ENCODE results near the gene PITPNB. TPM values are rescaled to one million over a fixed set of nuclear protein-coding genes. Genes with fewer than 3 reads are reported as not detected.

The PITPNB gene
- total RNA-seq, 1 donor = 30.8 TPM

DNA sequence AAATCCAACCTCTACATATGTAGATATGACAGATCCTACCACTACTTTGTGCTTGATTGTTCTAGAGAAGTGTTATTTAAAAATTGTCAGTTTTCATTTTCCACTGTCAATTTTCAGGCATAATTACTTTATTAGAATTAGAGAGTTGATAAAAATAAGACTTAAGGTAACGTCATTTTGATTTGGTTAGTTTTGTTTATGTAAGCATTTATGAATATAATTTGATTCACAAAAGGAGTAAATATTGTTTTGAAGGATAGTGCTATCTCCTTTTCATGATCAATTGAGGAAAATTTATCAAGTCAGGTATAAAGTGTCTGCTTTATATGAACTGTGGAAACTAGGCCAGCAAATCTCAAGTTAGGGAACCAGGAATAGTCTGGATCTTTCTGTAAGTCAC lies 42.6 kb upstream of the PITPNB start:
- no peaks in the 10 kb centered on the region for H3K36me3 ChIP-seq (ENCODE audit: insufficient read depth, low read length)
- H3K4me3 ChIP-seq (ENCODE audit: insufficient read depth, low read length) = no peak overlapping the region
- DNase-seq (ENCODE audit: insufficient read length, low spot score, missing footprints) = no peak

DNA sequence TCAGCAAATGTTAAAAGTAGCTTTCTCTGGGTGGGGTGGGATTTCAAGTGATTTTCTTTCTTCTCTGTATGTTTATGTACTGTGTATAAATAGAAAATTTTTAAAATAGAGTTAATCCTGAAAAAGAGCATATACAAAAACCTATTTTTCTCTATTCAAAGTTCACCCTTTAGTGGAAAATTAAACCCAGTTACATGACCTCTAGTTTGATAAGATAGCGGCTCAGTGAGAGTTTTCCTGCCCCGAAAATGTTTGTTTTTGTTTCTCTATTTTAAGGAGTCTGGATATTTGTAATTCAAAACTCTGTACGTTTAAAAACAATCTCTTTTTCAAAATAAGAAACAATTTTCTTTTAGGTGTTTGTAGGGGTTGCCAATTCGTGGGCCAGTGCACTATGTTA lies 42.1 kb upstream of the PITPNB start:
- H4K20me1 ChIP-seq (ENCODE audit: insufficient read depth, low read length) = no peaks in the 10 kb centered on the region
- H3K4me3 ChIP-seq (ENCODE audit: insufficient read depth, low read length) = no peak overlapping the region
- H3K36me3 ChIP-seq (ENCODE audit: insufficient read depth, low read length) = no peaks in the 10 kb centered on the region
- H3K4me2 ChIP-seq (ENCODE audit: insufficient read depth, low read length) = no peak overlapping the region
- no peak overlapping the region for H3K27ac ChIP-seq (ENCODE audit: low read depth, low read length)
- H3K79me2 ChIP-seq (ENCODE audit: insufficient read depth, low read length) = no peaks in the 10 kb centered on the region
- no peaks in the 10 kb centered on the region for H3K4me1 ChIP-seq (ENCODE audit: insufficient read depth, low read length)
- TF ChIP-seq, protein P1, sequence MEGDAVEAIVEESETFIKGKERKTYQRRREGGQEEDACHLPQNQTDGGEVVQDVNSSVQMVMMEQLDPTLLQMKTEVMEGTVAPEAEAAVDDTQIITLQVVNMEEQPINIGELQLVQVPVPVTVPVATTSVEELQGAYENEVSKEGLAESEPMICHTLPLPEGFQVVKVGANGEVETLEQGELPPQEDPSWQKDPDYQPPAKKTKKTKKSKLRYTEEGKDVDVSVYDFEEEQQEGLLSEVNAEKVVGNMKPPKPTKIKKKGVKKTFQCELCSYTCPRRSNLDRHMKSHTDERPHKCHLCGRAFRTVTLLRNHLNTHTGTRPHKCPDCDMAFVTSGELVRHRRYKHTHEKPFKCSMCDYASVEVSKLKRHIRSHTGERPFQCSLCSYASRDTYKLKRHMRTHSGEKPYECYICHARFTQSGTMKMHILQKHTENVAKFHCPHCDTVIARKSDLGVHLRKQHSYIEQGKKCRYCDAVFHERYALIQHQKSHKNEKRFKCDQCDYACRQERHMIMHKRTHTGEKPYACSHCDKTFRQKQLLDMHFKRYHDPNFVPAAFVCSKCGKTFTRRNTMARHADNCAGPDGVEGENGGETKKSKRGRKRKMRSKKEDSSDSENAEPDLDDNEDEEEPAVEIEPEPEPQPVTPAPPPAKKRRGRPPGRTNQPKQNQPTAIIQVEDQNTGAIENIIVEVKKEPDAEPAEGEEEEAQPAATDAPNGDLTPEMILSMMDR (IDR thresholded peaks at IDR 0.05; ENCODE audit: extremely low read depth, low read depth, low read length) = no peak
- H3K9me3 ChIP-seq (ENCODE audit: low read depth, low read length) = no peaks in the 10 kb centered on the region
- no peak for DNase-seq (ENCODE audit: insufficient read length, low spot score, missing footprints)
- H3K27me3 ChIP-seq (ENCODE audit: insufficient read depth, low read length) = no peaks in the 10 kb centered on the region
- H2AFZ ChIP-seq (ENCODE audit: low read length) = no peak overlapping the region

More for the DNA sequence above, 42.6 kb upstream of the PITPNB start:
- TF ChIP-seq, protein P1 (IDR thresholded peaks at IDR 0.05; ENCODE audit: extremely low read depth, low read depth, low read length) = no peak
- Histone ChIP-seq H3K4me2 (ENCODE audit: insufficient read depth, low read length) (no peak overlapping the region), H2AFZ (ENCODE audit: low read length) (no peak overlapping the region), H3K27ac (ENCODE audit: low read depth, low read length) (no peak overlapping the region), H3K27me3 (ENCODE audit: insufficient read depth, low read length) (peaks cover 2% of the 10 kb centered on the region), H3K4me1 (ENCODE audit: insufficient read depth, low read length) (no peaks in the 10 kb centered on the region), H3K79me2 (ENCODE audit: insufficient read depth, low read length) (no peaks in the 10 kb centered on the region), H3K9me3 (ENCODE audit: low read depth, low read length) (no peaks in the 10 kb centered on the region), H4K20me1 (ENCODE audit: insufficient read depth, low read length) (no peaks in the 10 kb centered on the region)

DNA sequence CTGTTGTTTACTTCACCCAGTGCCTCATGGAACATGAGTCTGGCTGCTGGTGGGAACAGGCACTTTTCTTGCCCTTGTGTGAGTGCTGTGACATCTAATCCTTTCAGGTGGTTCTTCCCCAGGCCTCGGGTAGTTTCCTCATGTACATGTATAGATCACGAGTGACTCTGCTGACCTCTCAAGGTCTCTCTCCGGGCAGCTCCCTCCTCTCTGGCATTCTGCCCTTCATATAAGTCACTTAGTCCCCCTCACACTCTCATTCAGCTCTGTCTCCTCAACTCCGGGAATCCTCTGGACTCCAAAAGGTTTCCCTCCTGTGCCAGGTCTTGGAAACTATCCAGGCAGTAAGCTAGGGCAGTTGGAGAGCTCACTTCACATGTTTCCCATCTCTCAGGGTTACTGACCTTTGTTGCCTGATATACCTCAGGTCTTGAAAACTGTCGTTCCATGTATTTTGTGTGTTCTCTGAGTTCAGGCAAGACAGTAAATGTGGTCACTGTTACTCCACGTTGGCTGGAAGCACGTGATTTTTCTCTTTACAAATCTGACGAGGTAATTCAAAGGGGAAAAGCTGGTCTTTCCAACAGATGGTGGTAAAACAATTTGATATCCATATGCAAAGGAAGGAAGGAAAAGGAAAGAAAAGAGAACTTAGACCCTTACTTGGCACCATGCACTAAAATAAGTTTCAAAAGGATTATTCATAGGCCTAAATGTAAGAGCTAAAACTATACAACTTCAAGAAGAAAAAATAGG lies 40.5 kb upstream of the PITPNB start:
- Histone ChIP-seq H3K4me3 (ENCODE audit: insufficient read depth, low read length) (no peak overlapping the region), H3K4me2 (ENCODE audit: insufficient read depth, low read length) (no peak overlapping the region), H3K9me3 (ENCODE audit: low read depth, low read length) (no peaks in the 10 kb centered on the region), H3K36me3 (ENCODE audit: insufficient read depth, low read length) (no peaks in the 10 kb centered on the region), H3K79me2 (ENCODE audit: insufficient read depth, low read length) (no peaks in the 10 kb centered on the region), H2AFZ (ENCODE audit: low read length) (no peak overlapping the region), H3K4me1 (ENCODE audit: insufficient read depth, low read length) (no peaks in the 10 kb centered on the region), H4K20me1 (ENCODE audit: insufficient read depth, low read length) (no peaks in the 10 kb centered on the region), H3K27ac (ENCODE audit: low read depth, low read length) (no peak overlapping the region), H3K27me3 (ENCODE audit: insufficient read depth, low read length) (no peaks in the 10 kb centered on the region)
- TF ChIP-seq, protein P1 (IDR thresholded peaks at IDR 0.05; ENCODE audit: extremely low read depth, low read depth, low read length) = no peak
- DNase-seq (ENCODE audit: insufficient read length, low spot score, missing footprints) = no peak

DNA sequence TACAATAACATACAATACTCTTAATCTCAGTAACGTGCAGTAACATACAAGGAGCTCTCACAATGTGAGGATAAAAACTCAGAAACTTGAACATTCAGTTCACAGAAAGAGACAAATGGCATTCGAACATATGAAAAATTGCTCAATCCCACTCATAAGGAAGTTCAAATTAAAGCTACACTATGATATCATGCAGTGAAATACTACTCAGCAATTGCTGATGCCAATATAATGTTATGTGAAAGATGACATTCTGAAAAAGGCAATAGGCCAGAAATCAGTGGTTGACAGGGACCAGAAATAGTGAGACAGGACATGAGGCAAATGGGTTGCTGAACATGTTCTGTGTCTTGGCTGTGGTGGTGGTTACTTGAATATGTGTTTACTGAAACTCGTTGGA lies 33.7 kb upstream of the PITPNB start:
- Histone ChIP-seq H3K27me3 (ENCODE audit: insufficient read depth, low read length) (no peaks in the 10 kb centered on the region), H3K9me3 (ENCODE audit: low read depth, low read length) (no peaks in the 10 kb centered on the region), H3K4me2 (ENCODE audit: insufficient read depth, low read length) (no peak overlapping the region), H3K36me3 (ENCODE audit: insufficient read depth, low read length) (no peaks in the 10 kb centered on the region), H3K79me2 (ENCODE audit: insufficient read depth, low read length) (no peaks in the 10 kb centered on the region), H2AFZ (ENCODE audit: low read length) (no peak overlapping the region), H4K20me1 (ENCODE audit: insufficient read depth, low read length) (no peaks in the 10 kb centered on the region), H3K4me3 (ENCODE audit: insufficient read depth, low read length) (no peak overlapping the region), H3K4me1 (ENCODE audit: insufficient read depth, low read length) (peaks cover 6% of the 10 kb centered on the region), H3K27ac (ENCODE audit: low read depth, low read length) (no peak overlapping the region)
- TF ChIP-seq, protein P1 (IDR thresholded peaks at IDR 0.05; ENCODE audit: extremely low read depth, low read depth, low read length) = no peak
- DNase-seq (ENCODE audit: insufficient read length, low spot score, missing footprints) = no peak

Data from osteoblast (primary cell).